Right ventricle myocardium inferior (tissue), 1 donor: ENCODE results near the gene ZC3H10. TPM values are rescaled to one million over a fixed set of nuclear protein-coding genes. Genes with fewer than 3 reads are reported as not detected.
"Not testable (repeated sequence)": the region's sequence is repeated elsewhere in the genome, so short reads cannot be mapped to it uniquely, and the experiment has no call there.

Source experiments
- ATAC-seq: fragments of 200-7000 bp; cut with Tn5 transposase; one replicate; pipeline ENCODE4 v1.9.1; 2020; ENCODE audit warnings: mild to moderate bottlenecking, moderate library complexity
- DNase-seq: peaks from one replicate; pipeline ENCODE4 v3.0.0; 2021; ENCODE audit errors: missing footprints
- intact Hi-C: fragments of 100-400 bp; cut with DNase I; formaldehyde crosslinking; loops from one replicate; pipeline ENCODE4 v1.11.0; 2022
- total RNA-seq: library from RNA; stranded (reverse); fragmentation: NEBNext Ultra II Directional; extraction: Animal tissue kit (Norgen Biotek cat#: 25700); gene quantifications from one replicate; pipeline ENCODE4 v1.2.1, GENCODE V29; 2021
- donor health status: DM: no; HTN: yes; CAD: no; lungs with severe emphysema.

Gene ZC3H10
- total RNA-seq, 1 donor from 2014 or later: 7.3 TPM

GRCh38 chr12:56145217-56145616 is 27.2 kb downstream of the ZC3H10 start:
- no peak for ATAC-seq
- DNase-seq: no peak
- intact Hi-C loops: no loop called here

- no peak for ATAC-seq
- intact Hi-C loops: no loop called here
- no peak for DNase-seq
These were observed 28.7 kb downstream of the ZC3H10 start for GRCh38 chr12:56146492-56147460.

GRCh38 chr12:56150563-56150962 is 32.5 kb downstream of the ZC3H10 start:
- no peak for ATAC-seq
- no peak for DNase-seq
- intact Hi-C loops: no loop called here

GRCh38 chr12:56151672-56152131 is 33.6 kb downstream of the ZC3H10 start:
- intact Hi-C loops: no loop called here
- ATAC-seq (peak; percentile 20), DNase-seq (peak; percentile 73)

GRCh38 chr12:56152132-56152755 is 34.2 kb downstream of the ZC3H10 start, which contains the start of gene MYL6B:
Gene MYL6B, plus strand, starts transcription at chr12:56152587. Its CDS starts 1,332 bp downstream, at chr12:56153919.
- ATAC-seq: peak; percentile 96
- intact Hi-C loops: no loop called here
- peak; percentile 98 for DNase-seq

- DNase-seq (no peak), ATAC-seq (no peak)
- intact Hi-C loops: no loop called here
These were observed 35.0 kb downstream of the ZC3H10 start for GRCh38 chr12:56152756-56153677.

- DNase-seq: no peak
- intact Hi-C loops: no loop called here
- no peak for ATAC-seq
These were observed 35.6 kb downstream of the ZC3H10 start for GRCh38 chr12:56153678-56154065.

GRCh38 chr12:56154246-56154771 is 36.2 kb downstream of the ZC3H10 start:
- intact Hi-C loops: no loop called here
- DNase-seq: no peak
- no peak for ATAC-seq

- intact Hi-C loops: loop anchor here (5.0 kb wide), 1 partner anchor 38 kb away; the partner anchor contains the start of genes RPL41 and ZC3H10
- ATAC-seq (no peak), DNase-seq (no peak)
These were observed 36.8 kb downstream of the ZC3H10 start for GRCh38 chr12:56154818-56155217.

- intact Hi-C loops: loop anchor here (5.0 kb wide), 1 partner anchor 38 kb away; the partner anchor contains the start of genes RPL41 and ZC3H10
- ATAC-seq (no peak), DNase-seq (no peak)
These were observed 37.3 kb downstream of the ZC3H10 start for GRCh38 chr12:56155256-56155845.

GRCh38 chr12:56156464-56157200 is 38.6 kb downstream of the ZC3H10 start:
- intact Hi-C loops: loop anchor here (5.0 kb wide), 1 partner anchor 39 kb away; the partner anchor contains the start of genes RPL41 and ZC3H10
- ATAC-seq, DNase-seq: not testable (repeated sequence)

- ATAC-seq: peak; percentile 47
- peak; percentile 78 for DNase-seq
- intact Hi-C loops: loop anchor here (1.0 to 5.0 kb wide), 3 partner anchors 29 to 40 kb away; partner anchors contain the start of genes ESYT1, RPL41, SMARCC2 and ZC3H10
These were observed 39.3 kb downstream of the ZC3H10 start for GRCh38 chr12:56157201-56158028.

GRCh38 chr12:56158029-56158925 is 40.2 kb downstream of the ZC3H10 start, which contains the start of gene MYL6:
Gene MYL6, plus strand, starts transcription at chr12:56158359. Its CDS starts 43 bp downstream, at chr12:56158402.
- DNase-seq: peak; percentile 97
- peak; percentile 91 for ATAC-seq
- intact Hi-C loops: loop anchor here (1.0 to 5.0 kb wide), 3 partner anchors 30 to 41 kb away; partner anchors contain the start of genes ESYT1, RPL41, SMARCC2 and ZC3H10

GRCh38 chr12:56158926-56159461 is 40.9 kb downstream of the ZC3H10 start:
- intact Hi-C loops: loop anchor here (1.0 to 5.0 kb wide), 3 partner anchors 30 to 42 kb away; partner anchors contain the start of genes ESYT1, RPL41, SMARCC2 and ZC3H10
- ATAC-seq: peak; percentile 77

More at GRCh38 chr12:56158926-56159461, 40.9 kb downstream of the ZC3H10 start:
- peak; percentile 92 for DNase-seq
